ENCODE data around the gene CELF6.

- TF ChIP-seq, protein P1, sequence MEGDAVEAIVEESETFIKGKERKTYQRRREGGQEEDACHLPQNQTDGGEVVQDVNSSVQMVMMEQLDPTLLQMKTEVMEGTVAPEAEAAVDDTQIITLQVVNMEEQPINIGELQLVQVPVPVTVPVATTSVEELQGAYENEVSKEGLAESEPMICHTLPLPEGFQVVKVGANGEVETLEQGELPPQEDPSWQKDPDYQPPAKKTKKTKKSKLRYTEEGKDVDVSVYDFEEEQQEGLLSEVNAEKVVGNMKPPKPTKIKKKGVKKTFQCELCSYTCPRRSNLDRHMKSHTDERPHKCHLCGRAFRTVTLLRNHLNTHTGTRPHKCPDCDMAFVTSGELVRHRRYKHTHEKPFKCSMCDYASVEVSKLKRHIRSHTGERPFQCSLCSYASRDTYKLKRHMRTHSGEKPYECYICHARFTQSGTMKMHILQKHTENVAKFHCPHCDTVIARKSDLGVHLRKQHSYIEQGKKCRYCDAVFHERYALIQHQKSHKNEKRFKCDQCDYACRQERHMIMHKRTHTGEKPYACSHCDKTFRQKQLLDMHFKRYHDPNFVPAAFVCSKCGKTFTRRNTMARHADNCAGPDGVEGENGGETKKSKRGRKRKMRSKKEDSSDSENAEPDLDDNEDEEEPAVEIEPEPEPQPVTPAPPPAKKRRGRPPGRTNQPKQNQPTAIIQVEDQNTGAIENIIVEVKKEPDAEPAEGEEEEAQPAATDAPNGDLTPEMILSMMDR (IDR thresholded peaks at IDR 0.05), result no peak
- TF ChIP-seq POLR2A (IDR thresholded peaks at IDR 0.05) (no peak), POLR2AphosphoS5 (IDR thresholded peaks at IDR 0.05) (no peak)
Measured at GRCh38 chr15:72288796-72289596, 31.0 kb downstream of the CELF6 start.

All from suprapubic skin (tissue), 4 donors.